Measurements from ENCODE around the gene AOC3. TPM values are rescaled to one million over a fixed set of nuclear protein-coding genes. Genes with fewer than 3 reads are reported as not detected.

AOC3 gene
- total and polyA plus RNA-seq, 2 of the 13 experiments (the other 11 are each of a cell fraction or from before 2014, with no cell fraction given) = 8.7 to 51.7 TPM

- TF ChIP-seq AHDC1 (CRISPR knock-in tag; IDR thresholded peaks at IDR 0.05; ENCODE audit: borderline replicate concordance) = no peak
- no peak for TF ChIP-seq ZNF512B (CRISPR knock-in tag; IDR thresholded peaks at IDR 0.05; ENCODE audit: borderline replicate concordance)
- TF ChIP-seq FOXC1 (CRISPR knock-in tag; IDR thresholded peaks at IDR 0.05; ENCODE audit: borderline replicate concordance) = peak; percentile 83
- TF ChIP-seq KLF16 (CRISPR knock-in tag; IDR thresholded peaks at IDR 0.05) = no peak
- TF ChIP-seq PLSCR1 (CRISPR knock-in tag; IDR thresholded peaks at IDR 0.05; ENCODE audit: borderline replicate concordance) = no peak
- TF ChIP-seq JUND (CRISPR knock-in tag; IDR thresholded peaks at IDR 0.05) = no peak
- no peak; the same call in 1 of the 2 replicates for TF ChIP-seq ZBTB38 (CRISPR knock-in tag; IDR thresholded peaks at IDR 0.05)
- peak; percentile 87; the same call in 1 of the 2 replicates for TF ChIP-seq NCOA1 (CRISPR knock-in tag; IDR thresholded peaks at IDR 0.05)
- no peak for TF ChIP-seq CHCHD3 (CRISPR knock-in tag; IDR thresholded peaks at IDR 0.05)
- TF ChIP-seq SIX4 (CRISPR knock-in tag; IDR thresholded peaks at IDR 0.05) = peak; percentile 19; the same call in 1 of the 2 replicates
- peak; percentile 95 for TF ChIP-seq ESRRA (CRISPR knock-in tag; IDR thresholded peaks at IDR 0.05; ENCODE audit: low read depth)
- TF ChIP-seq PAX8 (CRISPR knock-in tag; IDR thresholded peaks at IDR 0.05; ENCODE audit: borderline replicate concordance) = no peak
- TF ChIP-seq ZNF788 (CRISPR knock-in tag; IDR thresholded peaks at IDR 0.05; ENCODE audit: borderline replicate concordance) = peak; percentile 86; the same call in 1 of the 2 replicates
- peak; percentile 85 for TF ChIP-seq HNF4A (CRISPR knock-in tag; IDR thresholded peaks at IDR 0.05)
- no peak for TF ChIP-seq ZNF484 (CRISPR knock-in tag; IDR thresholded peaks at IDR 0.05; ENCODE audit: borderline replicate concordance, low read depth)
- TF ChIP-seq SNRNP70 (IDR thresholded peaks at IDR 0.05; ENCODE audit: low read depth, low read length) = no peak
- no peak for TF ChIP-seq ZNF562 (CRISPR knock-in tag; IDR thresholded peaks at IDR 0.05; ENCODE audit: borderline replicate concordance)
- TF ChIP-seq NR2C2 (CRISPR knock-in tag; IDR thresholded peaks at IDR 0.05; ENCODE audit: borderline replicate concordance) = peak; percentile 89
- no peak for TF ChIP-seq CCAR2 (optimal IDR thresholded peaks at IDR 0.05; ENCODE audit: low read depth, low read length)
Observed at GRCh38 chr17:42865638-42866094, 14.7 kb downstream of the AOC3 start (continued).

Measured in HepG2 (cell line).